D721Med (cell line): ENCODE data around the gene CDC42BPB.

Experiments used
- DNase-seq: peaks from one replicate; pipeline ENCODE4 v3.0.0; 2011; ENCODE audit warnings: low spot score; ENCODE audit not compliant: insufficient read length
- FAIRE-seq: peaks from 2 replicates; lab custom pipeline; 2011; peaks lifted over from hg19 to GRCh38; lab: Jason Lieb, UNC
- TF ChIP-seq, protein P1 (sequence below): IDR thresholded peaks from 2 replicates; pipeline ENCODE4 v1.5.1; 2012; ENCODE audit warnings: mild to moderate bottlenecking, control low read depth; ENCODE audit not compliant: insufficient read depth; ENCODE audit errors: missing control alignments

CDC42BPB gene

DNA sequence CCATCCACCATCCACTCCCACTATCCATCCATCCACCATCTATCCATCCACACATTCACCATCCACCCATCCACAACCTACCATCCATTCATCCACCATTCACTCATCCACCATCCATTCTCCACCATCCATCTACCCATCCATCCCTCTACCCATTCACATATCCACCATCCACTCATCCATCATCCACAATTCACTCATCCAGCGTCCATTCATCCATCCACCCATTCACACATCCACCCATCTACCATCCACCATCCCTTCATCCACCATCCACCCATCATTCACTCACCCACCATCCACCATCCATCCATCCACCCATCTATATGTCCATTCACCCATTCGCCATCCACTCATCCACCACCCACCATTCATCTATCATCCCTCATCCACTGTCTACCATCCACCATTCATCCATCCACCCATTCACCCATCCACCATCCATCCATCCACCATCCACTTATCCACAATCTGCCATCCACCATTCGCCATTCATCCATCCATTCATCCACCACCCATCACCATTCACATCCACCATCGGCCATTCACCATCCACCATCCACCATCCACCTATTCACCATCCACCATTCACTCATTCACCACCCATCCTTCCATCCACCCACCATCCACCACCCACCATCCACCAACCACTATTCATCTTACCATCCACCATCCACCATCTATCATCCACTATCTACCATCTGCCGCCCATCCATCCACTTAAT, 136.9 kb downstream of the CDC42BPB start:
- TF ChIP-seq, protein P1, sequence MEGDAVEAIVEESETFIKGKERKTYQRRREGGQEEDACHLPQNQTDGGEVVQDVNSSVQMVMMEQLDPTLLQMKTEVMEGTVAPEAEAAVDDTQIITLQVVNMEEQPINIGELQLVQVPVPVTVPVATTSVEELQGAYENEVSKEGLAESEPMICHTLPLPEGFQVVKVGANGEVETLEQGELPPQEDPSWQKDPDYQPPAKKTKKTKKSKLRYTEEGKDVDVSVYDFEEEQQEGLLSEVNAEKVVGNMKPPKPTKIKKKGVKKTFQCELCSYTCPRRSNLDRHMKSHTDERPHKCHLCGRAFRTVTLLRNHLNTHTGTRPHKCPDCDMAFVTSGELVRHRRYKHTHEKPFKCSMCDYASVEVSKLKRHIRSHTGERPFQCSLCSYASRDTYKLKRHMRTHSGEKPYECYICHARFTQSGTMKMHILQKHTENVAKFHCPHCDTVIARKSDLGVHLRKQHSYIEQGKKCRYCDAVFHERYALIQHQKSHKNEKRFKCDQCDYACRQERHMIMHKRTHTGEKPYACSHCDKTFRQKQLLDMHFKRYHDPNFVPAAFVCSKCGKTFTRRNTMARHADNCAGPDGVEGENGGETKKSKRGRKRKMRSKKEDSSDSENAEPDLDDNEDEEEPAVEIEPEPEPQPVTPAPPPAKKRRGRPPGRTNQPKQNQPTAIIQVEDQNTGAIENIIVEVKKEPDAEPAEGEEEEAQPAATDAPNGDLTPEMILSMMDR, result no peak
- FAIRE-seq (no peak), DNase-seq (no peak)

DNA sequence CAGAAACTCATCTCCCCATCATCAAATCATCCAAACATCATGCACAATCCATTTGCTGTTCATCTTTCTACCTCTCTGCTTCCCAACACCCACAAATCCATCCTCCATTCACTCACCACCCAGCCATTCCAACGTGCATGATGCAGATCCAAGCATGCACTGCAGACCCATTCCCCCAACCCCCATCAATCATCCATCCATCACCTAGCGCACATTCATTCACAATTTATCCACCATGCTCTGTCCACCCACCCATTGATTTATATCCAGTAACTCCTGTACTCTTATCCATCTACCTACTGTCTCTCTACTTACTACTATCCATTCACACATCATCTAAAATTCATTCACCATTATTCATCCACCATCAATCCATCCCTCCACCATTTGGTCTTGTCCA, 138.9 kb downstream of the CDC42BPB start:
- DNase-seq (no peak), FAIRE-seq (no peak)
- TF ChIP-seq, protein P1, result no peak

DNA sequence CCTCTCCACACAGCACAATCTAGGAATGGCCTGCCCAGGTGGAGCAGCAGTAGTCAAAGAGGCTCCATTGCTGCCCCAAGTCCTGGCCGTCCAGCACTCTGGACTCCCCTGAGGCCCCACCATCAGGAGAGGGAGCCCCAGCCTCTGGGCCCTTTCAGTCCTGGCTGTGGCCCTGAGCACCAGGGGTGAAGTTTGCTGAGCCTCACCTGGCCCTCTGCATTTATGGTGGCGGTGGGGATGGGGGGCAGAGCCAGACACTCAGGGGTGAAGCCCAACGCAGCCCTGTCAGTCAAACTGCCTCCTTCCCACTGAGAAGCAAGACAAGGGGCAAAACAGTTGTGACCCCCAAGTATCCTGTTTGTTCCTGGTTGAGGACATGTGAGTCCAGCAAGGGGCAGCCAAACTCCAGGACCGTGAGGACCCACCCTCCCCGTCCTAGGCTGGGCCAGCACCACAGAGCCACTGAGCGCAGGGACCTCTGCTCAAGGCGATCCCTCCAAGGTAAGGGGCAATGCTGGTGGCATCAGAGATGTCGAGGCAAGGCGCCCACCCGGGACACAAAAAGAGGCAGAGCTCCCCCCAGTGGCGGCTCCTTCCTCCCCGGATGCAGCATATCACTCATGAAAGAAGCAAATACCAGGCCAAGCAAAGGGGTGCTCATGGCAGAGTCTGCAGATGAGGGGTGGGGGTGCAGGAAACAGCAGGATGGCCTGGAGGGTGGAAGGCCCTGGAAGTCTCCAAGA, 139.7 kb downstream of the CDC42BPB start:
- FAIRE-seq (no peak), DNase-seq (peak; percentile 73)
- TF ChIP-seq, protein P1, result peak; percentile 65

DNA sequence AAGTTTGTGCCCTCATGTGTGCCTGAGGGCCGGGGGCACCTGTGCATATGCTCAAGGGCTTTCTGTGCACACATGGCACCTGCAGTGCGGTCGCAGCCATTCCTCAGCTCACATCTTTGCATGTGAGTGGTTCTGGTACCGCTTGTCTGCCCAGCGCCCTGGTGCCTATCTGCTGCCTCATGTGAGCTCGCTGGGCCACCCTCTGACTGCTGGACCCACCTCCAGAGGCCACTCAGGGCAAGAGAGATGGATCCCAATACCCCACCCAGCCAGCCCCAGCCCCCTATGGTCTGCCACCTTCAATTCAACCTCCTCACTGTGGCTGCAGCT, 140.3 kb downstream of the CDC42BPB start:
- FAIRE-seq (no peak), DNase-seq (no peak)
- TF ChIP-seq, protein P1, result no peak

DNA sequence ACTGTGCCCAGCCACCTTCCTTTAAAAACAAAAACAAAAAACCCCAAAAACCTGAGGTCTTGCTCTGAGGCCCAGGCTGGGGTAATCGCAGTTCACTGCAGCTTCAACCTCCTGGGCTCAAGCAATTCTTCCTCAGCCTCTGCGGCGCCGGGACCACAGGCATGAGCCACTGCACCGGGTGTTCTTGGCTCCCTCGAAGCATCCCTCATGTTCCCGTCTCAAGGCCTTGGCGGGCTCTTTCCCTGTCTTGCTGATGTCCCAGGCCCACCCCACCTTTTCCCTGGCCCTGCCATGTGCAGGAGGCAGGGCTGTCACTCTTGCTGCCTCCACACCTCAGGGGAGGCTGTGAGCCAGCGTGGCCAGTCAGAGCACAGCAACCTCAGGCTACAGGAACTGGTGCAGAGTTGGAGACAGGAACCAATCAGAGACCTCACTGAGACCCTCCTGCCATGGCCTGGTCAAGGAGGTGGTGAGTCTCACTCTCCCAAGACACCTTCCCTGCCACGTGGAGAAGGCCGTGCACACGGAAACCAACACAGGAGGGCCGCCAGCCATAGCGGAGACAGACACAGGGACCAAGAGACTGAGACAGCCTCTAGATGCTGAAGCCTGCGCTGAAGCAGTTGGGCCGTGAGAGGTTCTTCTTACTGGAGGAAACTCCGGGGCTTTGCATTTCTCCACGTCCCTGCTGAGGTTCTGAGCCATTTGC, 140.8 kb downstream of the CDC42BPB start:
- no peak for DNase-seq
- TF ChIP-seq, protein P1, result no peak
- FAIRE-seq, result no peak

DNA sequence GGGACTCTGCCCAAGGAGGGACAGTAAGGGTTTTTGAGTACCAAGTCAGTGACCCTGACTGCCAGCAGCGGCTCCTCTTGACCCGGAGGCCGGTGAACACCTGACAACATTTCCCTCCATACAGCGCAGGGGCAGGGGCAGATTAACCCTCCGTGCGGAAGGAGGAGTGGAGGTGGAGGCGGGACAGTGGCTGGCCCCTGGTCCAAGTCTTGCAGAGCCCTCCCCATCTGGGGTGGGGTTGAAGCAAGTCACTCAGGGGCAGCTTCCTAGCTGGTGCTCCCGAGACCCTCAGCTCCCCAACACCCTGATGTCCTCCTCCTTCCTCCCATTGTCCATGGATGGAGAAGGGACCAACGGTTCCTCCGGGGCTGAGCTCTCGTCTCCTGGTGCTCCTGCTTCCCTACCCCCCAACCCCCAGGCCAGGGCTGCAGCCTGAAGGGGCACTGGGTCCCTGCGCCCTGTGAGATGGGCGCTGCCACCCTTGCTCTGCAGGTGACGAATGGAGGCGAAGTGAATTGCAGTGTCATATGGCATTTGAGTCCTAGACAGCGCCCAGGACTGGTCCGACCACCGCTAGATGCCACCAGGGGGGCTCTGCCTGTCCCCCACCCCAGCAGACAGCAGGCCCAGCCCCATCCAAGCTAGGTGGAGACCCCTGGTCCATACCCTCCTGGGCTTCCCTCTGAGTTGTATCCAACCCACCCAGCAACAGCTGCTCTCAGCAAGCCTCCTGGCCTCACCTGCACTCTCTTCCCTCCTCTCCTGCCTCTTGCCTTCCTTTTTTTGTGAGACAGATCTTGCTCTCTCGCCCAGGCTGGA, 141.8 kb downstream of the CDC42BPB start:
- TF ChIP-seq, protein P1, result no peak
- FAIRE-seq (no peak), DNase-seq (no peak)
